BE2C (cell line): ENCODE measurements around the gene RBMS3.

Experiments
- DNase-seq: peaks from one replicate; pipeline ENCODE4 v3.0.0-alpha.2; 2020
- H3K27me3 ChIP-seq: fragments of 250-450 bp; sonication (Bioruptor Pico); 2 replicates; pipeline ENCODE4 v1.5.1; 2020; ENCODE audit warnings: mild to moderate bottlenecking
- H3K36me3 ChIP-seq: fragments of 250-450 bp; sonication (Bioruptor Pico); 2 replicates; pipeline ENCODE4 v1.5.1; 2020; ENCODE audit warnings: mild to moderate bottlenecking
- H3K4me1 ChIP-seq: fragments of 250-450 bp; sonication (Bioruptor Pico); 2 replicates; pipeline ENCODE4 v1.5.1; 2020
- H3K4me3 ChIP-seq: 2 replicates; pipeline ENCODE4 v1.5.1; 2011; ENCODE audit warnings: low read depth, low read length
- H3K9me3 ChIP-seq: fragments of 250-450 bp; sonication (Bioruptor Pico); 2 replicates; pipeline ENCODE4 v1.5.1; 2020
- TF ChIP-seq, protein P1 (sequence below): IDR thresholded peaks from 2 replicates; pipeline ENCODE4 v1.5.1; 2012; ENCODE audit warnings: mild to moderate bottlenecking, low read depth, low read length

RBMS3 gene

DNA sequence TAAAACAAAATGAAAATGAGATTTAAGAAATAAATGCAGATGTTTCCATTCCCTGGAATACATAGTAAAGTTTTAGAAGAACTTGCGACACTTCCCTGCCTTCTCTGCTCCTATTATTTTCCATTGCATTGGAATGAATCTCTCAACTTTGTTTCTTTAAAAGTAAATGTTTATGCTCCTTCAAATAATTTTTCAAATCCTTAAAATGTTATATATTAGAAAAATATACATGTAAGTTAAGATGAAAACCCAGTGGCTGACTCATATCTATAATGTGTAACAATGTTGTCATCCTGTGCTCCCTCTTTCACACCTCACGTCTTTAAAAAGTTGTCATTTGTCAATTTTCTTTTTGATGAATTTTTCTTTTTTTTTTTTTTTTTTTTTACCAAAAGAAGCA lies 3.6 kb downstream of the RBMS3 start:
- H3K27me3 ChIP-seq, result no peaks in the 10 kb centered on the region
- DNase-seq, result no peak
- no peaks in the 10 kb centered on the region for H3K36me3 ChIP-seq
- peak overlapping the region; percentile 78 for H3K4me3 ChIP-seq
- H3K4me1 ChIP-seq, result no peaks in the 10 kb centered on the region
- TF ChIP-seq, protein P1, sequence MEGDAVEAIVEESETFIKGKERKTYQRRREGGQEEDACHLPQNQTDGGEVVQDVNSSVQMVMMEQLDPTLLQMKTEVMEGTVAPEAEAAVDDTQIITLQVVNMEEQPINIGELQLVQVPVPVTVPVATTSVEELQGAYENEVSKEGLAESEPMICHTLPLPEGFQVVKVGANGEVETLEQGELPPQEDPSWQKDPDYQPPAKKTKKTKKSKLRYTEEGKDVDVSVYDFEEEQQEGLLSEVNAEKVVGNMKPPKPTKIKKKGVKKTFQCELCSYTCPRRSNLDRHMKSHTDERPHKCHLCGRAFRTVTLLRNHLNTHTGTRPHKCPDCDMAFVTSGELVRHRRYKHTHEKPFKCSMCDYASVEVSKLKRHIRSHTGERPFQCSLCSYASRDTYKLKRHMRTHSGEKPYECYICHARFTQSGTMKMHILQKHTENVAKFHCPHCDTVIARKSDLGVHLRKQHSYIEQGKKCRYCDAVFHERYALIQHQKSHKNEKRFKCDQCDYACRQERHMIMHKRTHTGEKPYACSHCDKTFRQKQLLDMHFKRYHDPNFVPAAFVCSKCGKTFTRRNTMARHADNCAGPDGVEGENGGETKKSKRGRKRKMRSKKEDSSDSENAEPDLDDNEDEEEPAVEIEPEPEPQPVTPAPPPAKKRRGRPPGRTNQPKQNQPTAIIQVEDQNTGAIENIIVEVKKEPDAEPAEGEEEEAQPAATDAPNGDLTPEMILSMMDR, result no peak
- H3K9me3 ChIP-seq, result no peaks in the 10 kb centered on the region

DNA sequence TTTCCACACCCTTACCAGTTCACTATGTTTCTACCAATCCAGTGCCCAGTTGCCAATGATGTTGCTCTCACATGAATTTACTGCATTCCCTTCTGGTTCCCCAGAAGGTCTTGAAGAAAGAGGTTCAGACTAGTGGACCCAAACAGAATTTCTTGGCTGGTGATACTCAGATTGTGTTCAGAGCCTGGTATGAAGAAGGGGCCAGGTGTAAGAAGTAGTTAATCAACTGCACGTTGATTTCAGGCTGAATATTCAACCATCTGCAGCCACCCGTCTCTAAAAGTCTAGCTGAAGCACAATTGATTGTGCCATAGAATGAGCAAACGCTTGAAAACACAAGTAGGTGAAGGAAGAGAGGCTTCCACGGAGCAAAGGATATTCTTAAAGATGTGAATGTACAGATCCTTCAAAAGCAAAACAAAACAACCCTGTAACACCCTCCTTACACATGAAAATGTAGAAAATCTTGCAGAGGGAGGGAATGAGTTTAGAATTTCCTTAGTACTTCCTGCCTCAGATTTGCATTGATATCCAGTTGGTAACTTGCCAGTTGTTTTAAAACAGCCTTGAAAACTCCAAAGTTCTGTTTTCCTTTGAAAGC lies 4.7 kb downstream of the RBMS3 start:
- H3K4me3 ChIP-seq, result peak overlapping the region; percentile 52

DNA sequence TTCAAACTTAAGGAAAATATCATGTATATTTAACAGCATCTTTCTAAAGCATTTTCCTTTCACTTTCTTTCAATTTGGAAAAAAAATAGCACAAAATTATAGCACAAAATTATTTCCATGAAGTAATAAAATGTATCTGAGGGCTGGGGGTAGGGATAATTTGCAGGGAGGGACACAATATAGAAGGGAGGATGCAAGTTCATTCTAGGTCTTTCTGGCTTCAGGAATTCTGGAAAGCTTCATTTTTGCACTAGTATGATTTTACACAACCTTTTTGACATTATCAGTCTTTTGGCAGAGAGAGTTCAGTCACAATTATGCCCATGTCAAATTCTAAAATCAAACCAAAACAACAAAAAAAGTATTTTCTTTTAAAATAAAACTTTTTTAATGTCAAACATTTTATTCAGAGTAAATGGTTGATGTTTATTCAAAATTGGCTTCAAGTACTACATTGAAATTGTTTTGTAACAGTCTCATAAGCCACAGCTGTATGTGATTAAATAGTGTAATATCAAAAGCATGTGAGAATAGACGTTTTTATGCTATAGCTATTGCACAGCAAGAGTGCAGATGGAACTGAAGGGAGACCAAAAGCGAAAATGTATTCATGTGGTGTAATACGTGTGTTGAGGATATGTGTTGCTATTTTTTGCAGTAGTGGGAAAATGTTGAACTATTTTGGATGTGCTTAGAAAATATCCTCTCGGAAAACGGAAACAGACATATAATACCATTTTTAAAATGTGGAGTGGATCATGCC lies 5.8 kb downstream of the RBMS3 start:
- no peaks in the 10 kb centered on the region for H3K9me3 ChIP-seq
- no peaks in the 10 kb centered on the region for H3K27me3 ChIP-seq
- H3K4me1 ChIP-seq, result no peaks in the 10 kb centered on the region
- no peak for DNase-seq
- TF ChIP-seq, protein P1, result no peak
- H3K4me3 ChIP-seq, result peak overlapping the region; percentile 52
- no peaks in the 10 kb centered on the region for H3K36me3 ChIP-seq

More for the DNA sequence above, 4.7 kb downstream of the RBMS3 start:
- DNase-seq, result no peak
- Histone ChIP-seq H3K36me3 (no peaks in the 10 kb centered on the region), H3K27me3 (no peaks in the 10 kb centered on the region), H3K9me3 (no peaks in the 10 kb centered on the region), H3K4me1 (no peaks in the 10 kb centered on the region)
- TF ChIP-seq, protein P1, result no peak

DNA sequence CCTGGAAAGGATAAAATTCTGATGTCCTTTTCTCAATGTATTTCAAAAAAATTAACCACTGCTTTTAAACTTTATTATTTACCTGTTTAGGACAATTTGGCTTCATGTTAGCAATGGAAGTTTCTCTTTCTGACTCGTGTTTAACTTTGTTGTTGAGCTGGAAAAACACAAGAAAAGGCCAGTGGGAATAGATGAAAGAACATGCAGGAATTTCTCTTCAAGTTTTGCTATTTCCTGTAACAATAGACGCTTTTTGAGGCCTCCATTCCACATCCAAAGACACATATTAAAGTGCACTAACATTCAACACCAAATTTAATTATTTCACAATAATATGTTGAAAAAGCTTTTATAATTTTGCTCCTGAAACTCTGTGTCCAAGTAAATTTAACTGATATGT lies 9.7 kb downstream of the RBMS3 start:
- DNase-seq, result no peak
- H3K4me3 ChIP-seq, result no peak overlapping the region
- H3K4me1 ChIP-seq, result no peaks in the 10 kb centered on the region
- no peaks in the 10 kb centered on the region for H3K27me3 ChIP-seq
- H3K36me3 ChIP-seq, result no peaks in the 10 kb centered on the region
- TF ChIP-seq, protein P1, result no peak
- H3K9me3 ChIP-seq, result no peaks in the 10 kb centered on the region

DNA sequence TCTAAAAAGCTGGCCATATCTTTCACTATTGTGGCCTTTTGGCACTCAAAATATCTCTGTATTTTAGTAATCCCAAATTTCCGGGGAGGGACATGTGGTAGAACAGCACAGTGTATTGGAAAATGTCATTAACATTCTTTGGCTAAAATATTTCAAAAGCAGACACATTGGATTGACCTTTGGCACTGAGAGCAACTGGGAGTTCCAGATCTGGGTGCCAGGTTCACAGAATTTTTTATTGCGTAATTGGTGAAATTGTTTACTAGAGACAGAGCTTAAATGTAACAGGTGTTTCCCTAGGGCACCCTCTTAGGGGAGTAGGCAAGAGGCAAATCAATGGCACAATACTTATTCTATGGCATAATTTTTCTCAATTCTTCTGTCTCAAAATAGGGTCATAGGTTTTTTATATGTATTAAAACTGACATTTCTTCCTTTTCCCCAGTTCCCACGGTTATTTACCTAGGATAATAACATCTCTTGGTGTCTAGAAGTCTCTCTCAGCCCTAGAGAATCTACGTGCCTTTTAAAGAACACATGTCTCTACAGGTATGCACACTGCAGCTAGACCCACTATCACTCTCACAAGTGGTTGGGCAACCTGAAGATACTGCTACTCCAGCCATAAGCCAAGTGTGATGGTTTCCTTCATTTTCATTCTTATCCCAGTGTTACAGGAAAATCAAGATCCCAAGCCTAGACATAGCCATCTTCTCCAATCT lies 10.6 kb downstream of the RBMS3 start:
- H3K36me3 ChIP-seq, result no peaks in the 10 kb centered on the region
- no peak for DNase-seq
- TF ChIP-seq, protein P1, result no peak
- H3K9me3 ChIP-seq, result no peaks in the 10 kb centered on the region
- no peaks in the 10 kb centered on the region for H3K4me1 ChIP-seq
- H3K4me3 ChIP-seq, result no peak overlapping the region
- no peaks in the 10 kb centered on the region for H3K27me3 ChIP-seq
